ENCODE data around the gene KDM1B. TPM values are rescaled to one million over a fixed set of nuclear protein-coding genes. Genes with fewer than 3 reads are reported as not detected.
"Not testable (repeated sequence)": the region's sequence is repeated elsewhere in the genome, so short reads cannot be mapped to it uniquely, and the experiment has no call there.

KDM1B gene
- total and polyA plus RNA-seq, 7 experiments from 2014 or later = 1.3 to 25.4 (median 8.7) TPM

DNA sequence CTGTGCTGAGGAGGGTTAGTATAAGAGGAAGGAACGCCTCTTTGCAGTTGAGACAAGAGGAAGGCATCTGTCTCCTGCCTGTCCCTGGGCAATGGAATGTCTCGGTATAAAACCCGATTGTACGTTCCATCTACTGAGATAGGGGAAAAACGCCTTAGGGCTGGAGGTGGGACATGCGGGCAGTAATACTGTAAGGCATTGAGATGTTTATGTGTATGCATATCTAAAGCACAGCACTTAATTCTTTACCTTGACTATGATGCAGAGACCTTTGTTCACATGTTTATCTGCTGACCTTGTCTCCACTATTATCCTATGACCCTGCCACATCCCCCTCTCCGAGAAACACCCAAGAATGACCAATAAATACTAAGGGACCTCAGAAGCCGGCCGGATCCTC is 71.9 kb downstream of the KDM1B start:
- peaks cover under 1 to 31% (median 11%) of the 10 kb centered on the region in 3 experiments for H3K36me3 ChIP-seq (ENCODE audit: control insufficient read depth in 2 of 3, insufficient read depth in 3 of 3, low read length in 3 of 3)
- not testable (repeated sequence) for H3K27me3 Mint-ChIP-seq
- peaks cover 0 to 30% (median 18%) of the 10 kb centered on the region in 11 donors for H3K9me3 Mint-ChIP-seq

DNA sequence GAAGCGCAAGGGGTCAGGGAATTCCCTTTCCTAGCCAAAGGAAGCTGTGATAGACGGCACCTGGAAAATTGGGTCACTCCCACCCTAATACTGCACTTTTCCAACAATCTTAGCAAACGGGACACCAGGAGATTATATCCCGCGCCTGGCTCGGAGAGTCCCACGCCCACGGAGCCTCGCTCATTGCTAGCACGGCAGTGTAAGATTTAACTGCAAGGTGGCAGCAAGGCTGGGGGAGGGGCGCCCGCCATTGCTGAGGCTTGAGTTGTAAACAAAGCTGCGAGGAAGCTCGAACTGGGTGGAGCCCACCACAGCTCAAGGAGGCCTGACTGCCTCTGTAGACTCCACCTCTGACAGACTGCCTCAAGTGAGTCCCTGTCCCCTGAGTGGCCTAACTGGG is 73.4 kb downstream of the KDM1B start:
- CTCF ChIA-PET = not testable (repeated sequence)

More for the DNA sequence above, 71.9 kb downstream of the KDM1B start:
- ATAC-seq; H3K9me3 ChIP-seq (ENCODE audit: control insufficient read depth in 2 of 3, low read length in 3 of 3); intact Hi-C loops (cut with micrococcal nuclease); H3K4me3 Mint-ChIP-seq; H3K27ac ChIP-seq (ENCODE audit: low read depth, low read length); POLR2A ChIA-PET; H3K27me3 ChIP-seq (ENCODE audit: control insufficient read depth in 2 of 2, insufficient read depth in 2 of 2, low read length in 2 of 2); H3K4me1 ChIP-seq (ENCODE audit: control insufficient read depth in 2 of 2, insufficient read depth in 2 of 2, low read length in 2 of 2); DNase-seq; H3K4me3 ChIP-seq (ENCODE audit: low read length); CTCF ChIA-PET: not testable (repeated sequence)
- H3K36me3 Mint-ChIP-seq = peaks cover 37 to 71% (median 52%) of the 10 kb centered on the region in 5 donors
- peaks cover 0 to 17% (median 6%) of the 10 kb centered on the region in 7 donors for H3K4me1 Mint-ChIP-seq
- peak overlapping the region in 4 of 9 donors; percentile 21 to 63 (median 36) for H3K27ac Mint-ChIP-seq

DNA sequence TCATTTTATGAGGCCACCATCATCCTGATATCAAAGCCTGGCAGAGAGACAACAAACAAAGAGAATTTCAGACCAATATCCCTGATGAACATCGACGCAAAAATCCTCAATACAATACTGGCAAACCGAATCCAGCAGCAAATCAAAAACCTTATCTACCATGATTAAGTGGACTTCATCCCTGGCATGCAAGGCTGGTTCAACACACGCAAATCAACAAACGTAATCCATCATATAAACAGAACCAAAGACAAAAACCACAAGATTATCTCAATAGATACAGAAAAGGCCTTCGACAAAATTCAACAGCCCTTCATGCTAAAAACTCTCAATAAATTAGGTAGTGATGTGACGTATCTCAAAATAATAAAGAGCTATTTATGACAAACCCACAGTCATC is 76.6 kb downstream of the KDM1B start:
- H3K27ac ChIP-seq (ENCODE audit: low read depth, low read length); H3K4me1 ChIP-seq (ENCODE audit: control insufficient read depth in 2 of 2, insufficient read depth in 2 of 2, low read length in 2 of 2); CTCF ChIA-PET; intact Hi-C loops (cut with micrococcal nuclease); POLR2A ChIA-PET; H3K9me3 ChIP-seq (ENCODE audit: control insufficient read depth in 2 of 3, low read length in 3 of 3); DNase-seq; H3K27ac Mint-ChIP-seq; H3K4me3 ChIP-seq (ENCODE audit: low read length); H3K27me3 Mint-ChIP-seq; ATAC-seq; H3K27me3 ChIP-seq (ENCODE audit: control insufficient read depth in 2 of 2, insufficient read depth in 2 of 2, low read length in 2 of 2): not testable (repeated sequence)
- H3K36me3 Mint-ChIP-seq = peaks cover 64 to 94% (median 88%) of the 10 kb centered on the region in 5 donors
- H3K9me3 Mint-ChIP-seq = peaks cover 0 to 55% (median 30%) of the 10 kb centered on the region in 11 donors
- peaks cover 0 to 24% (median 6%) of the 10 kb centered on the region in 7 donors for H3K4me1 Mint-ChIP-seq
- peaks cover 0 to 36% (median 8%) of the 10 kb centered on the region in 3 experiments for H3K36me3 ChIP-seq (ENCODE audit: control insufficient read depth in 2 of 3, insufficient read depth in 3 of 3, low read length in 3 of 3)
- H3K4me3 Mint-ChIP-seq = peak overlapping the region in 2 of 10 donors; percentile 2 to 14

More for the DNA sequence above, 73.4 kb downstream of the KDM1B start:
- POLR2A ChIA-PET; H3K4me1 ChIP-seq (ENCODE audit: control insufficient read depth in 2 of 2, insufficient read depth in 2 of 2, low read length in 2 of 2); H3K4me3 Mint-ChIP-seq; H3K4me3 ChIP-seq (ENCODE audit: low read length); H3K27ac Mint-ChIP-seq; H3K27ac ChIP-seq (ENCODE audit: low read depth, low read length); H3K27me3 ChIP-seq (ENCODE audit: control insufficient read depth in 2 of 2, insufficient read depth in 2 of 2, low read length in 2 of 2); H3K9me3 ChIP-seq (ENCODE audit: control insufficient read depth in 2 of 3, low read length in 3 of 3); intact Hi-C loops (cut with micrococcal nuclease); ATAC-seq; H3K27me3 Mint-ChIP-seq; DNase-seq: not testable (repeated sequence)
- peaks cover 0 to 42% (median 27%) of the 10 kb centered on the region in 11 donors for H3K9me3 Mint-ChIP-seq
- peaks cover 0 to 26% (median 11%) of the 10 kb centered on the region in 3 experiments for H3K36me3 ChIP-seq (ENCODE audit: control insufficient read depth in 2 of 3, insufficient read depth in 3 of 3, low read length in 3 of 3)
- peaks cover 48 to 77% (median 63%) of the 10 kb centered on the region in 5 donors for H3K36me3 Mint-ChIP-seq
- H3K4me1 Mint-ChIP-seq = peaks cover 0 to 21% (median 6%) of the 10 kb centered on the region in 7 donors

DNA sequence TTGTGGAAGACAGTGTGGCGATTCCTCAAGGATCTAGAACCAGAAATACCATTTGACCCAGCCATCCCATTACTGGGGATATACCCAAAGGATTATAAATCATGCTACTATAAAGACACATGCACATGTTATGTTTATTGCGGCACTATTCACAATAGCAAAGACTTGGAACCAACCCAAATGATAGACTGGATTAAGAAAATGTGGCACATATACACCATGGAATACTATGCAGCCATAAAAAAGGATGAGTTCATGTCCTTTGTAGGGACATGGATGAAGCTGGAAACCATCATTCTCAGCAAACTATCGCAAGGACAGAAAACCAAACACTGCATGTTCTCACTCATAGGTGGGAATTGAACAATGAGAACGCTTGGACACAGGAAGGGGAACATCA is 78.5 kb downstream of the KDM1B start:
- intact Hi-C loops (cut with micrococcal nuclease); H3K27ac ChIP-seq (ENCODE audit: low read depth, low read length); ATAC-seq; H3K27me3 Mint-ChIP-seq; H3K4me3 Mint-ChIP-seq; H3K9me3 ChIP-seq (ENCODE audit: control insufficient read depth in 2 of 3, low read length in 3 of 3); H3K4me3 ChIP-seq (ENCODE audit: low read length); H3K27ac Mint-ChIP-seq; H3K4me1 ChIP-seq (ENCODE audit: control insufficient read depth in 2 of 2, insufficient read depth in 2 of 2, low read length in 2 of 2); H3K27me3 ChIP-seq (ENCODE audit: control insufficient read depth in 2 of 2, insufficient read depth in 2 of 2, low read length in 2 of 2); DNase-seq; CTCF ChIA-PET; POLR2A ChIA-PET: not testable (repeated sequence)
- H3K9me3 Mint-ChIP-seq = peaks cover 0 to 55% (median 30%) of the 10 kb centered on the region in 11 donors
- H3K36me3 ChIP-seq (ENCODE audit: control insufficient read depth in 2 of 3, insufficient read depth in 3 of 3, low read length in 3 of 3) = peaks cover 0 to 38% (median 11%) of the 10 kb centered on the region in 3 experiments
- peaks cover 0 to 24% (median 0%) of the 10 kb centered on the region in 7 donors for H3K4me1 Mint-ChIP-seq
- H3K36me3 Mint-ChIP-seq = peaks cover 53 to 92% (median 81%) of the 10 kb centered on the region in 5 donors

DNA sequence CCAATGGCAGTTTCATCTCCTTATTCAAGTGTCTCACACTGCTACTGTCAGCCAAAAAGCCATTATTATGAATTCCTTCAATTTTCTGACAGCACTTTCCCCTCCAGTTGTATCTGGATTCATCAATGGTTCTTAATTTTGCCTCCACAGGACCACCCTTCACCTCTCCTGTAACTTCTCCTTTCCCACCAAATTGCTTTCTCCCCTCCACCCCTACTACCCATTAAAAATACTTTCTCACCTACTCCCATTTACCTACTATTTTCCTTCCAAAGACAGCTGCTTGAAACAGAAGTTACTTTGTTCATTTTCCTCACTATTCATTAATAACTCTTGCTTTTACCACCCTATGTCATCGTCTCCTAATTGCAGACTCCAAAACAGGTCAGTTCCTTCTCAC is 79.3 kb downstream of the KDM1B start:
- ChIA-PET CTCF (no interaction called here), POLR2A (no interaction called here)
- Histone ChIP-seq H3K4me3 (ENCODE audit: low read length) (no peak overlapping the region), H3K4me1 (ENCODE audit: control insufficient read depth in 2 of 2, insufficient read depth in 2 of 2, low read length in 2 of 2) (no peaks in the 10 kb centered on the region), H3K27ac (ENCODE audit: low read depth, low read length) (no peak overlapping the region), H3K9me3 (ENCODE audit: control insufficient read depth in 2 of 3, low read length in 3 of 3) (no peaks in the 10 kb centered on the region), H3K36me3 (ENCODE audit: control insufficient read depth in 2 of 3, insufficient read depth in 3 of 3, low read length in 3 of 3) (peaks cover 0 to 41% (median 11%) of the 10 kb centered on the region in 3 experiments), H3K27me3 (ENCODE audit: control insufficient read depth in 2 of 2, insufficient read depth in 2 of 2, low read length in 2 of 2) (no peaks in the 10 kb centered on the region)
- intact Hi-C loops (cut with micrococcal nuclease) = no loop called here
- Mint-ChIP-seq H3K4me1 (peaks cover 0 to 25% (median 4%) of the 10 kb centered on the region in 7 donors), H3K27ac (peak overlapping the region in 2 of 9 donors; percentile 12 to 48), H3K36me3 (peaks cover 46 to 90% (median 78%) of the 10 kb centered on the region in 5 donors), H3K9me3 (peaks cover 0 to 51% (median 26%) of the 10 kb centered on the region in 11 donors), H3K27me3 (no peaks in the 10 kb centered on the region), H3K4me3 (no peak overlapping the region)
- ATAC-seq (no peak), DNase-seq (no peak)

DNA sequence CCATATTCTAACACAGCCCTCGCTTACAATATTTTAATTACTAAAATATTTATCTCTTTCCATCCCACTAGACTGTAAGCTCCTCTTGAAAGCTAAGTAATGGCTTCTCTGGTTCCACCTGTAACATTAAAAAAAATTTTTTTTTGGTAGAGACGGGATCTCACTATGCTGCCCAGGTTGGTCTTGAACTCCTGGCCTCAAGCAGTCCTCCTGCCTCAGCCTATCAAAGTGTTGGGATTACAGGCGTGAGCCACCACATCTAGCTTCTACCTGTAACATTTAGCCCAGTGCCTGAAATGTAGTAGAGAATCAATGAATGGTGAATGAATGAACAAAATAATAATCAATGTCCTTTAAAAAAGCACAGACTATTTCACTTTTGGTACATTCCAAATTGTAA is 80.3 kb downstream of the KDM1B start:
- Histone ChIP-seq H3K4me3 (ENCODE audit: low read length) (no peak overlapping the region), H3K27me3 (ENCODE audit: control insufficient read depth in 2 of 2, insufficient read depth in 2 of 2, low read length in 2 of 2) (no peaks in the 10 kb centered on the region), H3K9me3 (ENCODE audit: control insufficient read depth in 2 of 3, low read length in 3 of 3) (no peaks in the 10 kb centered on the region), H3K4me1 (ENCODE audit: control insufficient read depth in 2 of 2, insufficient read depth in 2 of 2, low read length in 2 of 2) (no peaks in the 10 kb centered on the region), H3K27ac (ENCODE audit: low read depth, low read length) (no peak overlapping the region), H3K36me3 (ENCODE audit: control insufficient read depth in 2 of 3, insufficient read depth in 3 of 3, low read length in 3 of 3) (peaks cover 0 to 42% (median 11%) of the 10 kb centered on the region in 3 experiments)
- Mint-ChIP-seq H3K36me3 (peaks cover 42 to 80% (median 71%) of the 10 kb centered on the region in 5 donors), H3K9me3 (peaks cover 0 to 41% (median 23%) of the 10 kb centered on the region in 11 donors), H3K4me1 (peaks cover 0 to 22% (median 4%) of the 10 kb centered on the region in 7 donors), H3K27me3 (no peaks in the 10 kb centered on the region), H3K27ac (peak overlapping the region in 1 of 9 donors; percentile 29), H3K4me3 (no peak overlapping the region)
- POLR2A ChIA-PET = interaction anchor here (0.5 kb wide), 1 partner anchor 220 kb away, joined by 5 read pairs; no protein-coding TSS in a partner anchor
- intact Hi-C loops (cut with micrococcal nuclease) = no loop called here
- CTCF ChIA-PET = interaction anchor here (1.0 kb wide), 1 partner anchor 24 kb away, joined by 3 read pairs; no protein-coding TSS in a partner anchor
- DNase-seq (no peak), ATAC-seq (no peak)

DNA sequence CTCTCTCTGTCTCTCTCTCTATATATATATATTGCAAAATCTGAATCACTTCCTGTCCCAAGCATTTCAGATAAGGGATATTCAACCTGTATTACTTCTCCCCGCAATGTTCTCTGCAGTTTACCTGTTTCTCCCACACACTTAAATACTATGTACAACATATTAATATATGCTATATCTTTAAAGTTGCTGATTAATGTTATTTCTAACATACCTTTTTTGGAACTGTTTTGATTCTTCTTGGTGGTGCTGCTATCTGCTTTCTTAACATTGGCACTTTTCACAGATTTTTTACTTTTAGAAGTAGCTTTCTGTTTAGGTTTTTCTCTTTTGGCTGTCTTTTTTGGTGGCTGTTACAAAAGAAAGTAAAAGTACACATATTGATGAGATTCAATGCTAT is 81.9 kb downstream of the KDM1B start:
- peaks cover 2 to 25% (median 10%) of the 10 kb centered on the region in 7 donors for H3K4me1 Mint-ChIP-seq
- H3K4me3 Mint-ChIP-seq = no peak overlapping the region
- ChIA-PET CTCF (no interaction called here), POLR2A (no interaction called here)
- peaks cover 0 to 25% (median 13%) of the 10 kb centered on the region in 11 donors for H3K9me3 Mint-ChIP-seq
- H3K4me1 ChIP-seq (ENCODE audit: control insufficient read depth in 2 of 2, insufficient read depth in 2 of 2, low read length in 2 of 2) = no peaks in the 10 kb centered on the region
- no peaks in the 10 kb centered on the region for H3K27me3 Mint-ChIP-seq
- no peak overlapping the region for H3K4me3 ChIP-seq (ENCODE audit: low read length)
- H3K27me3 ChIP-seq (ENCODE audit: control insufficient read depth in 2 of 2, insufficient read depth in 2 of 2, low read length in 2 of 2) = no peaks in the 10 kb centered on the region
- no peak overlapping the region for H3K27ac ChIP-seq (ENCODE audit: low read depth, low read length)
- peaks cover 27 to 74% (median 56%) of the 10 kb centered on the region in 5 donors for H3K36me3 Mint-ChIP-seq
- H3K27ac Mint-ChIP-seq = peak overlapping the region in 1 of 9 donors; percentile 36
- H3K9me3 ChIP-seq (ENCODE audit: control insufficient read depth in 2 of 3, low read length in 3 of 3) = no peaks in the 10 kb centered on the region
- DNase-seq (no peak), ATAC-seq (no peak)
- peaks cover 0 to 42% (median 11%) of the 10 kb centered on the region in 3 experiments for H3K36me3 ChIP-seq (ENCODE audit: control insufficient read depth in 2 of 3, insufficient read depth in 3 of 3, low read length in 3 of 3)
- intact Hi-C loops (cut with micrococcal nuclease) = no loop called here

Data from naive thymus-derived CD4-positive, alpha-beta T cell (primary cell).